Naive thymus-derived CD4-positive, alpha-beta T cell (primary cell): ENCODE measurements around the gene C2CD4A. TPM values are rescaled to one million over a fixed set of nuclear protein-coding genes. Genes with fewer than 3 reads are reported as not detected.

ENCODE experiments used
- ATAC-seq: fragments of 150-1000 bp; cut with Tn5 transposase; 2 replicates; pipeline ENCODE4 v1.10.0; 2021; ENCODE audit warnings: mild to moderate bottlenecking, moderate library complexity
- CTCF ChIA-PET: fragments of 350-600 bp; sonication (Branson Sonifier 250); formaldehyde crosslinking; loops from one replicate; lab custom pipeline; 2021; ENCODE audit warnings: antibody characterized with exemption; lab: Charles Lee
- POLR2A ChIA-PET: fragments of 350-600 bp; sonication (Branson Sonifier 250); formaldehyde crosslinking; loops from one replicate; lab custom pipeline; 2021; ENCODE audit warnings: antibody characterized with exemption, inconsistent platforms; lab: Charles Lee
- DNase-seq, 9 donors: peaks; one replicate each; pipeline versions ENCODE4 v3.0.0 to v3.0.0-alpha.2; 2020 to 2022; ENCODE audit warnings: mixed read lengths in 1 of 9
- H3K27ac ChIP-seq: one replicate; pipeline ENCODE4 v1.7.0; 2013; ENCODE audit warnings: mild to moderate bottlenecking, low read depth, low read length, moderate library complexity
- H3K27me3 ChIP-seq, 2 donors: one replicate each; pipeline ENCODE4 v1.7.0; 2013; ENCODE audit warnings: low read length in 2 of 2, mild to moderate bottlenecking in 2 of 2, moderate library complexity in 2 of 2; ENCODE audit not compliant: control insufficient read depth in 2 of 2, insufficient read depth in 2 of 2
- H3K36me3 ChIP-seq, 3 experiments: 1 replicate in 2 of 3; 2 replicates in 1 of 3; pipeline ENCODE4 v1.7.0; 2013; ENCODE audit warnings: low read length in 3 of 3, mild to moderate bottlenecking in 3 of 3, moderate library complexity in 1 of 3; ENCODE audit not compliant: insufficient read depth in 3 of 3, control insufficient read depth in 2 of 3
- H3K4me1 ChIP-seq, 2 donors: one replicate each; pipeline ENCODE4 v1.7.0; 2013; ENCODE audit warnings: low read length in 2 of 2, mild to moderate bottlenecking in 2 of 2, moderate library complexity in 1 of 2; ENCODE audit not compliant: control insufficient read depth in 2 of 2, insufficient read depth in 2 of 2
- H3K4me3 ChIP-seq: 2 replicates; pipeline ENCODE4 v1.7.0; 2013; ENCODE audit warnings: mild to moderate bottlenecking, low read length
- H3K9me3 ChIP-seq, 3 experiments: 1 replicate in 2 of 3; 2 replicates in 1 of 3; pipeline ENCODE4 v1.7.0; 2013; ENCODE audit warnings: low read length in 3 of 3; ENCODE audit not compliant: control insufficient read depth in 2 of 3
- H3K27ac Mint-ChIP-seq, 9 donors: one replicate each; pipeline ENCODE4 v1.8.0; 2020 to 2022; ENCODE audit warnings: mixed read lengths in 9 of 9, mild to moderate bottlenecking in 8 of 9, moderate library complexity in 5 of 9, inconsistent platforms in 2 of 9
- H3K27me3 Mint-ChIP-seq, 5 donors: one replicate each; pipeline ENCODE4 v1.8.0; 2021 to 2022; ENCODE audit warnings: mixed read lengths in 5 of 5, mild to moderate bottlenecking in 1 of 5
- H3K36me3 Mint-ChIP-seq, 5 donors: one replicate each; pipeline ENCODE4 v1.8.0; 2020 to 2022; ENCODE audit warnings: mixed read lengths in 5 of 5, mild to moderate bottlenecking in 3 of 5, inconsistent platforms in 1 of 5
- H3K4me1 Mint-ChIP-seq, 7 donors: one replicate each; pipeline ENCODE4 v1.8.0; 2020 to 2022; ENCODE audit warnings: mixed read lengths in 7 of 7, mild to moderate bottlenecking in 3 of 7, inconsistent platforms in 1 of 7
- H3K4me3 Mint-ChIP-seq, 10 donors: one replicate each; pipeline ENCODE4 v1.8.0; 2020 to 2022; ENCODE audit warnings: mild to moderate bottlenecking in 10 of 10, mixed read lengths in 10 of 10, moderate library complexity in 6 of 10, inconsistent platforms in 2 of 10
- H3K9me3 Mint-ChIP-seq, 11 donors: one replicate each; pipeline ENCODE4 v1.8.0; 2020 to 2022; ENCODE audit warnings: mixed read lengths in 11 of 11, mild to moderate bottlenecking in 4 of 11, inconsistent platforms in 1 of 11, moderate library complexity in 1 of 11
- intact Hi-C, 2 donors: fragments of 100-400 bp; cut with micrococcal nuclease; formaldehyde crosslinking; loops; one replicate each; pipeline ENCODE4 v1.15.1; 2023
- polyA plus RNA-seq, 2 donors: library from polyadenylated mRNA; unstranded; fragments of 300-500 nt; fragmentation: Illumina TruSeq; gene quantifications; one replicate each; pipeline ENCODE4 v1.2.3, GENCODE V29; 2021
- total RNA-seq, 6 experiments: library from RNA in 5 of 6; stranded (reverse) in 5 of 6; gene quantifications; 1 replicate in 5 of 6; 2 replicates in 1 of 6; pipeline ENCODE4 v1.2.3 and lab custom pipeline; 2021 to 2026

Gene C2CD4A
- total and polyA plus RNA-seq, 7 experiments from 2014 or later, result not detected

GRCh38 chr15:62089616-62090015, 22.8 kb downstream of the C2CD4A start:
- intact Hi-C loops, result no loop called here

GRCh38 chr15:62090988-62091387, 24.2 kb downstream of the C2CD4A start:
- ATAC-seq (no peak), DNase-seq (no peak)
- no peak overlapping the region for H3K4me3 Mint-ChIP-seq
- peaks cover 0 to 2% (median 0%) of the 10 kb centered on the region in 7 donors for H3K4me1 Mint-ChIP-seq
- no peaks in the 10 kb centered on the region for H3K36me3 Mint-ChIP-seq
- no peak overlapping the region for H3K27ac Mint-ChIP-seq
- Histone ChIP-seq H3K9me3 (no peaks in the 10 kb centered on the region), H3K36me3 (no peaks in the 10 kb centered on the region), H3K4me3 (no peak overlapping the region), H3K27me3 (no peaks in the 10 kb centered on the region), H3K27ac (no peak overlapping the region), H3K4me1 (no peaks in the 10 kb centered on the region)
- ChIA-PET CTCF (no interaction called here), POLR2A (no interaction called here)
- intact Hi-C loops, result no loop called here
- no peaks in the 10 kb centered on the region for H3K9me3 Mint-ChIP-seq
- H3K27me3 Mint-ChIP-seq, result peaks cover 0 to 5% (median 3%) of the 10 kb centered on the region in 5 donors

More at GRCh38 chr15:62089616-62090015, 22.8 kb downstream of the C2CD4A start:
- Mint-ChIP-seq H3K4me3 (no peak overlapping the region), H3K27ac (no peak overlapping the region), H3K36me3 (no peaks in the 10 kb centered on the region), H3K4me1 (peaks cover 0 to 2% (median 0%) of the 10 kb centered on the region in 7 donors), H3K27me3 (peaks cover 0 to 5% (median 3%) of the 10 kb centered on the region in 5 donors), H3K9me3 (peaks cover 0 to 1% (median 0%) of the 10 kb centered on the region in 11 donors)
- DNase-seq (no peak), ATAC-seq (no peak)
- POLR2A ChIA-PET, result no interaction called here
- Histone ChIP-seq H3K36me3 (no peaks in the 10 kb centered on the region), H3K4me3 (no peak overlapping the region), H3K27ac (no peak overlapping the region), H3K4me1 (no peaks in the 10 kb centered on the region), H3K27me3 (no peaks in the 10 kb centered on the region), H3K9me3 (no peaks in the 10 kb centered on the region)
- CTCF ChIA-PET, result no interaction called here

GRCh38 chr15:62093809-62094208, 27.0 kb downstream of the C2CD4A start:
- no peak overlapping the region for H3K4me3 ChIP-seq
- Mint-ChIP-seq H3K27me3 (peaks cover 0 to 14% (median 10%) of the 10 kb centered on the region in 5 donors), H3K9me3 (no peaks in the 10 kb centered on the region), H3K36me3 (no peaks in the 10 kb centered on the region), H3K4me3 (no peak overlapping the region), H3K27ac (no peak overlapping the region), H3K4me1 (peaks cover 0 to 2% (median 0%) of the 10 kb centered on the region in 7 donors)
- no peak overlapping the region for H3K27ac ChIP-seq
- no peak for ATAC-seq
- POLR2A ChIA-PET, result no interaction called here
- intact Hi-C loops, result no loop called here
- H3K27me3 ChIP-seq, result no peaks in the 10 kb centered on the region
- H3K36me3 ChIP-seq, result no peaks in the 10 kb centered on the region
- no peaks in the 10 kb centered on the region for H3K4me1 ChIP-seq
- CTCF ChIA-PET, result no interaction called here
- no peak for DNase-seq
- no peaks in the 10 kb centered on the region for H3K9me3 ChIP-seq

- no peak for ATAC-seq
- Histone ChIP-seq H3K9me3 (no peaks in the 10 kb centered on the region), H3K27me3 (no peaks in the 10 kb centered on the region), H3K4me3 (no peak overlapping the region), H3K36me3 (no peaks in the 10 kb centered on the region), H3K4me1 (no peaks in the 10 kb centered on the region), H3K27ac (no peak overlapping the region)
- ChIA-PET CTCF (no interaction called here), POLR2A (no interaction called here)
- peaks cover 0 to 16% (median 13%) of the 10 kb centered on the region in 5 donors for H3K27me3 Mint-ChIP-seq
- peak overlapping the region in 1 of 9 donors; percentile 18 for H3K27ac Mint-ChIP-seq
- H3K9me3 Mint-ChIP-seq, result no peaks in the 10 kb centered on the region
- no peak for DNase-seq
- H3K4me3 Mint-ChIP-seq, result no peak overlapping the region
- no peaks in the 10 kb centered on the region for H3K36me3 Mint-ChIP-seq
- H3K4me1 Mint-ChIP-seq, result peaks cover 0 to 2% (median 0%) of the 10 kb centered on the region in 7 donors
- intact Hi-C loops, result no loop called here
These were observed 27.6 kb downstream of the C2CD4A start for GRCh38 chr15:62094388-62094787.

GRCh38 chr15:62099094-62099601, 32.4 kb downstream of the C2CD4A start:
- Histone ChIP-seq H3K27ac (no peak overlapping the region), H3K4me1 (no peaks in the 10 kb centered on the region), H3K9me3 (no peaks in the 10 kb centered on the region), H3K36me3 (no peaks in the 10 kb centered on the region), H3K4me3 (no peak overlapping the region), H3K27me3 (no peaks in the 10 kb centered on the region)
- intact Hi-C loops, result no loop called here
- no peaks in the 10 kb centered on the region for H3K36me3 Mint-ChIP-seq
- H3K4me1 Mint-ChIP-seq, result peaks cover 0 to 2% (median 0%) of the 10 kb centered on the region in 7 donors
- ChIA-PET CTCF (no interaction called here), POLR2A (no interaction called here)
- peaks cover 5 to 16% (median 12%) of the 10 kb centered on the region in 5 donors for H3K27me3 Mint-ChIP-seq
- no peak overlapping the region for H3K4me3 Mint-ChIP-seq
- ATAC-seq (peak; percentile 27), DNase-seq (no peak)
- H3K27ac Mint-ChIP-seq, result no peak overlapping the region
- no peaks in the 10 kb centered on the region for H3K9me3 Mint-ChIP-seq

- intact Hi-C loops, result no loop called here
- Mint-ChIP-seq H3K27ac (no peak overlapping the region), H3K4me3 (no peak overlapping the region), H3K9me3 (peaks cover 0 to 3% (median 0%) of the 10 kb centered on the region in 11 donors), H3K36me3 (no peaks in the 10 kb centered on the region), H3K27me3 (peaks cover 0 to 16% (median 5%) of the 10 kb centered on the region in 5 donors), H3K4me1 (no peaks in the 10 kb centered on the region)
- ATAC-seq (no peak), DNase-seq (no peak)
- Histone ChIP-seq H3K27ac (no peak overlapping the region), H3K27me3 (no peaks in the 10 kb centered on the region), H3K36me3 (no peaks in the 10 kb centered on the region), H3K9me3 (no peaks in the 10 kb centered on the region), H3K4me3 (no peak overlapping the region), H3K4me1 (no peaks in the 10 kb centered on the region)
- POLR2A ChIA-PET, result no interaction called here
- CTCF ChIA-PET, result interaction anchor here (0.5 kb wide), 1 partner anchor 1042 kb away, joined by 4 read pairs; no protein-coding TSS in a partner anchor
These were observed 36.7 kb downstream of the C2CD4A start for GRCh38 chr15:62103431-62103830.

GRCh38 chr15:62104401-62104800, 37.6 kb downstream of the C2CD4A start:
- POLR2A ChIA-PET, result no interaction called here
- H3K4me1 ChIP-seq, result no peaks in the 10 kb centered on the region
- no peak for DNase-seq
- Mint-ChIP-seq H3K36me3 (no peaks in the 10 kb centered on the region), H3K9me3 (peaks cover 0 to 3% (median 0%) of the 10 kb centered on the region in 11 donors), H3K4me1 (no peaks in the 10 kb centered on the region), H3K4me3 (no peak overlapping the region), H3K27ac (no peak overlapping the region), H3K27me3 (peaks cover 0 to 10% (median 4%) of the 10 kb centered on the region in 5 donors)
- H3K9me3 ChIP-seq, result no peaks in the 10 kb centered on the region
- no peak overlapping the region for H3K4me3 ChIP-seq
- H3K27ac ChIP-seq, result no peak overlapping the region
- no peaks in the 10 kb centered on the region for H3K36me3 ChIP-seq
- no peaks in the 10 kb centered on the region for H3K27me3 ChIP-seq
- intact Hi-C loops, result no loop called here
- CTCF ChIA-PET, result no interaction called here
- ATAC-seq, result no peak
